Measurements from ENCODE around the gene THRSP.
"Not testable (repeated sequence)": the region's sequence is repeated elsewhere in the genome, so short reads cannot be mapped to it uniquely, and the experiment has no call there.

Gene THRSP

GRCh38 chr11:78063440-78064181, at the start of gene THRSP:
TSS of gene THRSP (plus strand) at chr11:78063861. CDS start at chr11:78063882, 21 bp downstream.
- DNase-seq = no peak

GRCh38 chr11:78014937-78015520, 48.6 kb upstream of the THRSP start:
- not testable (repeated sequence) for DNase-seq

DNA sequence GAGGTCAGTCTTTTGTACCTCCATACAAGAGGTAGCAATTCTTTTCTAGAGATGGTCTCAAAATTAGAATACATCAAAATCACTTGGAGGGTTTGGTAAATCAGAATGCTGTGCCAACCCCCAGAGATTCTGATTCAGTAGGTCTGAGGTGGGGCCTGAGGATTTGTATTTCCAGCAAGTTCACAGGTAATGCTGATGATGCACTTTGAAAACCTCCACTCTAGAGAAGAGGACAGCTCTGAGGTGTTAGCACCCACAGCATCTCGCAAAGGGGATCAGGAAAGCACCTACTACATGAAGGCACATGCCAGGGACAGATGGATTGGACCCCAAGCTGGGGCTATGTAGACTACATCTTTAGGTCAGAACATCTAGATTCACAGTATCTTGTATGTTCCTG, 47.8 kb upstream of the THRSP start:
- DNase-seq = no peak

DNA sequence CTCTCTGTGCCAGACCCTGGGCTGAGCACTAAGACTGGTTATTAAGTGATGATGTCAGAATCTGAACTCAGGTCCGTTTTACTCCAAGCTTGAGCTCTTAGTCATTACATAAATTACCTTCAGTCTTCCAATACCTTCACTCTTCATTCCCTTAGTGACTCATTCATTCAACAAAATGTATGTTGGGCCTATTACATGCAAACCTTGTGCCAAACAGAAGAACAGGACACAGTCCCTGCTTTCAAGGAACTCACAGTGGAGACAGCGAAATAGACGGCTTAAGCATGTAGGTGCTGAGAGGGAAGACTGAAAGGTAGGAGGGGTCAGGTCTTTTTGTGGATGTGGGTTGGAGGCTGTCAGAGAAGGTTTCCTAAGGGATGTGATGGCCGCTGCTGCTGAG, 43.9 kb upstream of the THRSP start:
- no peak for DNase-seq

GRCh38 chr11:78020246-78020645, 43.4 kb upstream of the THRSP start:
- DNase-seq = no peak

GRCh38 chr11:78021611-78022010, 42.0 kb upstream of the THRSP start:
- no peak for DNase-seq

- DNase-seq = peak; percentile 72
Observed at GRCh38 chr11:78022397-78023396, 41.0 kb upstream of the THRSP start, which contains the start of gene KCTD14. TSS of gene KCTD14 (minus strand) at chr11:78023276. CDS start at chr11:78023249, 27 bp downstream.

DNA sequence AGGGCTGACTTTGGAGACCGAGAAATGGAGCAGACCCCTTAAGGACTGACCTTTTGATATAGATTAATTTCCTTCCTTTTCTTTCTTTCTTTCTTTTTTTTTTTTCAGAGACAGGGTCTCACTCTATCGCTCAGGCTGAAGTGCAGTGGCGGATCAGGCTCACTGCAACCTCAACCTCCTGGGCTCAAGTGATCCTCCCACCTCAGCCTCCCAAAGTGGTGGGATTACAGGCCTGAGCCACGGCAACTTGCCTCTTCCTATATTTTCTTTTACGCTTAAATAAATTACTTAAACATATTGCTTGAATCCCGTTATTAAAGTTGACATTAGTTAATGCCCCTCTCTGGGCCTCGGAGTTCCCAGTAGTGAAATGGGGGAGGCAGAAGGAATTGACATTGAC, 40.2 kb upstream of the THRSP start:
- DNase-seq = no peak

GRCh38 chr11:78025378-78025777, 38.3 kb upstream of the THRSP start:
- no peak for DNase-seq

GRCh38 chr11:78027759-78028158, 35.9 kb upstream of the THRSP start:
- no peak for DNase-seq

- DNase-seq = not testable (repeated sequence)
Observed at GRCh38 chr11:78028423-78028822, 35.2 kb upstream of the THRSP start.

- DNase-seq = peak; percentile 89
Observed at GRCh38 chr11:78030429-78031325, 33.0 kb upstream of the THRSP start.

GRCh38 chr11:78031629-78032028, 32.0 kb upstream of the THRSP start:
- no peak for DNase-seq

- no peak for DNase-seq
Observed at GRCh38 chr11:78032090-78032489, 31.6 kb upstream of the THRSP start.

DNA sequence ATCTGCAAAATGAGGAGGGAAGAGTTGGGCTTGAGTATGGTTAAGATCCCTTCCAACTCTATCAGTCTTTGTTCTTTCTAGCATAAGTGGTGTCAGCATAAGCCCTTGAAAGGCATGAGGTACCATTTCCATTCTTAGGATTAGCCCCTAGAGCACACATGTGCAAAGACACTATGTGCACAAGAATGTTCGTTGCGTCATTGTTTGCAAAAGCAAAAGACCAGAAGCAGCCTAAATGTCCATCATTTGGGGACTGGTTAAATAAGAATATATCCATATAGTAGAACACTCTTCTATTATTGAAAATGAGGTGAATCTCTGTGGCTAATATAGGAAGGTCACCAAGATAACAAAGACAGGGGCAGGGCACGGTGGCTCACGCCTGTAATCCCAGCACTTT, 30.6 kb upstream of the THRSP start:
- no peak for DNase-seq

- DNase-seq = no peak
Observed at GRCh38 chr11:78034623-78035022, 29.0 kb upstream of the THRSP start.

DNA sequence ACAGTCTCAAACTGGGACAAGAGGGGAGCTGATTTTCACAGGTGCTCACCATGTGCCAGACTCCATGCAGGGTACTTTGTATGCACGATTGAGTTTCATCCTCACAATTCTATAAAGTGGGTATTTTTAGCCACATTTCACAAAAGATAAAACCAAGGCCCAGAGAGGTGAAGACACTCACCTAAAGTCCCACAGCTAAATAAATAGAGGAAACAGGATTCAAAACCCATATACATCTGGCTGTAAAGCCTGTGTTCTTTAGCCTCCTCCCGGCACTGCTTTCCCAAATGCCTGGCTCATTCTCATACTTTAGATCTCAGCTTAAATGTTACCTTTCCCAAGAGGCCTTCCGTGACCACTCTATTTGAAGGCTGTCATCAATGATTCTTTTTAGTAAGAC, 27.3 kb upstream of the THRSP start:
- no peak for DNase-seq

- no peak for DNase-seq
Observed at GRCh38 chr11:78037056-78037455, 26.6 kb upstream of the THRSP start.

- DNase-seq = no peak
Observed at GRCh38 chr11:78037825-78038620, 25.6 kb upstream of the THRSP start.

GRCh38 chr11:78038697-78039313, 24.9 kb upstream of the THRSP start:
- DNase-seq = no peak

DNA sequence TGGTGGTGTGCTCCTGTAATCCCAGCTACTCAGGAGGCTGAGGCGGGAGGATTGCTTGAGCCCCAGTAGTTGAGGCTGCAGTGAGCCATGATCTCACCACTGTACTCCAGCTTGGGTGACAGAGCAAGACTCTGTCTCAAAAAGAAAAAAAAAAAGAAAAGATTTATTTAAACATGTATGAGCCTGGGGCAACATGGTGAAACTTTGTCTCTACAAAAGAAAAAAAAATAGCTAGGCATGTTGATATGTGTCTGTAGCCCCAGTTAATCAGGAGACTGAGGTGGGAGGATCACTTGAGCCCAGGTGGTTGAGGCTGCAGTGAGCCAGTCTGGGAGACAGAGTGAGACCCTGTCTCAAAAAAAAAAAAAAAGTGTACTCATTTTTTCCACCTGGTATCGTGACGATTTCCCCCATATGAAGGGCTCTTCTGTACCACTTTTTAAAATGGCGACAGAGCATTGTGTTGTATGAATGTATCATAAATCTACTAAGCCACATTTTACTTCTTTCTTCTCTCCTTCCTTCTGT, 24.2 kb upstream of the THRSP start:
- no peak for DNase-seq

Data from right forelimb (tissue), 1 donor.